Measurements from ENCODE around the gene RLN3.

The RLN3 gene

GRCh38 chr19:14027856-14028450, at the start of gene RLN3:
Gene RLN3, plus strand, starts transcription at chr19:14028148. Its CDS starts 57 bp downstream, at chr19:14028205.
- no peak for DNase-seq (ENCODE audit: low read depth)
- no peak within 1 kb of the TSS for H3K4me3 ChIP-seq (ENCODE audit: low read length)
- TF ChIP-seq CTCF (IDR thresholded peaks at IDR 0.05; ENCODE audit: insufficient read depth, low read depth, low read length, missing control alignments), result no peak

- peak overlapping the region; percentile 5 for H3K4me3 ChIP-seq (ENCODE audit: low read length)
- no peak for TF ChIP-seq CTCF (IDR thresholded peaks at IDR 0.05; ENCODE audit: insufficient read depth, low read depth, low read length, missing control alignments)
- peak; percentile 54 for DNase-seq (ENCODE audit: low read depth)
Measured at GRCh38 chr19:13978351-13979243, 49.4 kb upstream of the RLN3 start.

GRCh38 chr19:13979244-13979615, 48.7 kb upstream of the RLN3 start:
- no peak for TF ChIP-seq CTCF (IDR thresholded peaks at IDR 0.05; ENCODE audit: insufficient read depth, low read depth, low read length, missing control alignments)
- no peak for DNase-seq (ENCODE audit: low read depth)
- H3K4me3 ChIP-seq (ENCODE audit: low read length), result peak overlapping the region; percentile 5

- DNase-seq (ENCODE audit: low read depth), result no peak
- TF ChIP-seq CTCF (IDR thresholded peaks at IDR 0.05; ENCODE audit: insufficient read depth, low read depth, low read length, missing control alignments), result no peak
- no peak overlapping the region for H3K4me3 ChIP-seq (ENCODE audit: low read length)
Measured at GRCh38 chr19:13979686-13980085, 48.3 kb upstream of the RLN3 start.

- H3K4me3 ChIP-seq (ENCODE audit: low read length), result no peak overlapping the region
- no peak for DNase-seq (ENCODE audit: low read depth)
- TF ChIP-seq CTCF (IDR thresholded peaks at IDR 0.05; ENCODE audit: insufficient read depth, low read depth, low read length, missing control alignments), result no peak
Measured at GRCh38 chr19:13980340-13980739, 47.6 kb upstream of the RLN3 start.

- H3K4me3 ChIP-seq (ENCODE audit: low read length), result no peak overlapping the region
- DNase-seq (ENCODE audit: low read depth), result no peak
- no peak for TF ChIP-seq CTCF (IDR thresholded peaks at IDR 0.05; ENCODE audit: insufficient read depth, low read depth, low read length, missing control alignments)
Measured at GRCh38 chr19:13981021-13981420, 46.9 kb upstream of the RLN3 start.

Measured in epithelial cell of esophagus (primary cell).